K562 (cell line): ENCODE results near the gene LSM12. TPM values are rescaled to one million over a fixed set of nuclear protein-coding genes. Genes with fewer than 3 reads are reported as not detected.

Experiments used
- ILK ChIP-seq: fragments of 450-650 bp; IDR thresholded peaks from 2 replicates; pipeline ENCODE4 v1.6.1; 2016; ENCODE audit warnings: missing genetic modification characterization, low read depth, mild to moderate bottlenecking, missing compliant biosample characterization, moderate library complexity, borderline replicate concordance
- MLLT1 ChIP-seq, 2 experiments: fragments of 450-650 bp; IDR thresholded peaks; 2 replicates each; pipeline ENCODE4 v1.6.1; 2016
- NFYB ChIP-seq: IDR thresholded peaks from 2 replicates; pipeline ENCODE4 v1.6.1; 2011; ENCODE audit warnings: mild to moderate bottlenecking, moderate library complexity; ENCODE audit not compliant: insufficient read length; ENCODE audit errors: extremely low read depth
- PRDM10 ChIP-seq: fragments of 450-650 bp; IDR thresholded peaks from 2 replicates; pipeline ENCODE4 v1.6.1; 2018; ENCODE audit not compliant: partially characterized antibody
- RBM17 ChIP-seq: fragments of 200-400 bp; formaldehyde crosslinking; IDR thresholded peaks from 2 replicates; pipeline ENCODE4 v1.6.1; 2017; ENCODE audit warnings: low read depth, mild to moderate bottlenecking, low read length, borderline replicate concordance
- U2AF2 ChIP-seq: fragments of 200-400 bp; formaldehyde crosslinking; optimal IDR thresholded peaks from 2 replicates; pipeline ENCODE3; 2017; ENCODE audit warnings: low read depth, mild to moderate bottlenecking, low read length
- ZNF12 ChIP-seq: sonication (generic); formaldehyde crosslinking; IDR thresholded peaks from 2 replicates; pipeline ENCODE4 v1.4.0; 2020; ENCODE audit warnings: mild to moderate bottlenecking, missing genetic modification reagents
- ZNF316 ChIP-seq: fragments of 450-650 bp; IDR thresholded peaks from 2 replicates; pipeline ENCODE4 v1.6.1; 2016
- polyA plus RNA-seq, 8 experiments: library from polyadenylated mRNA; depleted of rRNA in 4 of 8; stranded (reverse) in 5 of 8; unstranded in 3 of 8; fragments of >200 nt; fragmentation: Nextera tagmentation in 2 of 8; fragmentation: Illumina TruSeq in 1 of 8; extraction: Ambion mirVana in 2 of 8; extraction: Trizol in 1 of 8; gene quantifications; 2 replicates each; pipeline versions ENCODE4 v1.2.1 to v1.2.3, GENCODE V29; 2011 to 2014; ENCODE audit warnings: inconsistent platforms in 1 of 8, missing spikeins in 1 of 8
- total RNA-seq, 7 experiments: library from RNA; depleted of rRNA in 6 of 7; stranded (reverse); fragments of >200 nt in 6 of 7; fragmentation: Illumina TruSeq in 2 of 7; extraction: Trizol in 2 of 7; gene quantifications; 2 replicates each; pipeline versions ENCODE4 v1.2.1 to v1.2.3, GENCODE V29; 2011 to 2021; ENCODE audit warnings: low replicate concordance in 1 of 7

The LSM12 gene
- total and polyA plus RNA-seq, 9 of the 15 experiments (the other 6 are each of a cell fraction or from before 2014, with no cell fraction given): 53.0 to 258 (median 89.3) TPM

- TF ChIP-seq MLLT1 (IDR thresholded peaks at IDR 0.05): peak in 1 of 2 experiments; percentile 17; a peak in 1 of 4 replicates
- peak; percentile 61 for TF ChIP-seq PRDM10
- no peak for TF ChIP-seq RBM17
- TF ChIP-seq U2AF2: no peak
- peak; percentile 34 for TF ChIP-seq ZNF316
- no peak for TF ChIP-seq NFYB
- TF ChIP-seq ZNF12 (CRISPR knock-in tag): no peak
- 0 out of 2 replicates have a peak, but pooled peaks have one; percentile 36 for TF ChIP-seq ILK
Measured at GRCh38 chr17:44069974-44070454, 3.5 kb upstream of the LSM12 start (continued).
